Pons (tissue), 1 donor: Measurements from ENCODE around the gene ATRIP.
A peak's percentile ranks its signal among the peaks of the same experiment; 100 is the strongest.
"Not testable (repeated sequence)": the region's sequence is repeated elsewhere in the genome, so short reads cannot be mapped to it uniquely, and the experiment has no call there.

Experiments
- DNase-seq: peaks from one replicate; pipeline ENCODE4 v3.0.0-alpha.2; 2016; ENCODE audit warnings: low spot score

Gene ATRIP

GRCh38 chr3:48469046-48469915 lies 22.7 kb downstream of the ATRIP start:
- no peak for DNase-seq

GRCh38 chr3:48470286-48470685 lies 23.7 kb downstream of the ATRIP start:
- DNase-seq: no peak

GRCh38 chr3:48472673-48472922 lies 26.1 kb downstream of the ATRIP start:
- DNase-seq: no peak

- DNase-seq: peak; percentile 91
Observed at GRCh38 chr3:48472923-48473616, 26.5 kb downstream of the ATRIP start.

- DNase-seq: no peak
Observed at GRCh38 chr3:48473617-48473952, 27.0 kb downstream of the ATRIP start.

- DNase-seq: not testable (repeated sequence)
Observed at GRCh38 chr3:48474031-48474430, 27.5 kb downstream of the ATRIP start.

GRCh38 chr3:48474619-48475018 lies 28.1 kb downstream of the ATRIP start:
- DNase-seq: no peak

GRCh38 chr3:48475188-48475587 lies 28.7 kb downstream of the ATRIP start:
- DNase-seq: no peak

GRCh38 chr3:48476426-48477053 lies 30.0 kb downstream of the ATRIP start:
- no peak for DNase-seq

GRCh38 chr3:48477959-48478520 lies 31.5 kb downstream of the ATRIP start:
- DNase-seq: no peak

GRCh38 chr3:48478626-48479555 lies 32.4 kb downstream of the ATRIP start:
- DNase-seq: no peak

- not testable (repeated sequence) for DNase-seq
Observed at GRCh38 chr3:48480891-48481290, 34.4 kb downstream of the ATRIP start.

- not testable (repeated sequence) for DNase-seq
Observed at GRCh38 chr3:48482822-48483221, 36.3 kb downstream of the ATRIP start.

GRCh38 chr3:48486952-48487351 lies 40.4 kb downstream of the ATRIP start:
- no peak for DNase-seq

- DNase-seq: no peak
Observed at GRCh38 chr3:48492461-48493202, 46.1 kb downstream of the ATRIP start.

- no peak for DNase-seq
Observed at GRCh38 chr3:48493203-48493501, 46.6 kb downstream of the ATRIP start.

GRCh38 chr3:48500656-48501055 lies 54.1 kb downstream of the ATRIP start:
- DNase-seq: no peak

GRCh38 chr3:48501196-48501595 lies 54.7 kb downstream of the ATRIP start:
- DNase-seq: no peak

GRCh38 chr3:48502121-48502520 lies 55.6 kb downstream of the ATRIP start:
- DNase-seq: no peak

GRCh38 chr3:48502728-48503168 lies 56.2 kb downstream of the ATRIP start:
- peak; percentile 15 for DNase-seq

GRCh38 chr3:48503401-48504050 lies 57.0 kb downstream of the ATRIP start:
- DNase-seq: no peak
